ENCODE results near the gene TTC9.

GRCh38 chr14:70723276-70723675 lies 81.6 kb downstream of the TTC9 start:
- TF ChIP-seq CTCF (IDR thresholded peaks at IDR 0.05) (no peak), POLR2A (IDR thresholded peaks at IDR 0.05) (no peak)

All from testis (tissue), 2 donors.